Stomach (tissue), 4 donors: ENCODE results near the gene NTM.

Experiments used
- CTCF ChIP-seq, 7 experiments: fragments of 450-650 bp in 4 of 7; fragments of 200-600 bp in 3 of 7; sonication (generic) in 3 of 7; IDR thresholded peaks; one replicate each; pipeline ENCODE4 v1.5.1; 2016 to 2019; ENCODE audit warnings: antibody characterized with exemption in 7 of 7, control low read depth in 2 of 7, mild to moderate bottlenecking in 1 of 7
- POLR2A ChIP-seq, 4 donors: fragments of 450-650 bp; IDR thresholded peaks; one replicate each; pipeline ENCODE4 v1.6.1; 2016; ENCODE audit warnings: antibody characterized with exemption in 4 of 4, control low read depth in 2 of 4, mild to moderate bottlenecking in 1 of 4, moderate library complexity in 1 of 4
- POLR2AphosphoS5 ChIP-seq, 3 donors: sonication (generic); formaldehyde crosslinking; IDR thresholded peaks; one replicate each; pipeline ENCODE4 v1.6.1; 2016; ENCODE audit warnings: antibody characterized with exemption in 3 of 3

- TF ChIP-seq POLR2AphosphoS5 (IDR thresholded peaks at IDR 0.05), result no peak
- no peak for TF ChIP-seq CTCF (IDR thresholded peaks at IDR 0.05)
- TF ChIP-seq POLR2A (IDR thresholded peaks at IDR 0.05), result no peak
Observed at GRCh38 chr11:131598305-131598704, 227.9 kb downstream of the NTM start.
